SH-SY5Y (cell line): ENCODE data around the gene PPP2R2C.

Source experiments
- GATA2 ChIP-seq: IDR thresholded peaks from 2 replicates; pipeline ENCODE4 v1.6.1; 2011; ENCODE audit warnings: mild to moderate bottlenecking, low read depth, low read length
- GATA3 ChIP-seq: IDR thresholded peaks from 2 replicates; pipeline ENCODE4 v1.6.1; 2011; ENCODE audit warnings: low read depth, mild to moderate bottlenecking, low read length, moderate library complexity

- no peak for TF ChIP-seq GATA3
- TF ChIP-seq GATA2: peak; percentile 74
Measured at GRCh38 chr4:6471307-6472007, 957 bp downstream of the PPP2R2C start.
